PFSK-1 (cell line): Measurements from ENCODE around the gene MACF1.

Source experiments
- FOXP2 ChIP-seq: optimal IDR thresholded peaks from 2 replicates; pipeline ENCODE3; 2011; ENCODE audit warnings: borderline replicate concordance, control low read depth, inconsistent platforms; ENCODE audit not compliant: insufficient read depth; ENCODE audit errors: extremely low read length, extremely low read depth
- POLR2AphosphoS5 ChIP-seq: IDR thresholded peaks from 2 replicates; pipeline ENCODE4 v1.6.1; 2012; ENCODE audit warnings: low read depth, mild to moderate bottlenecking, control low read depth, low read length, moderate library complexity
- REST ChIP-seq, 2 experiments: IDR thresholded peaks; 2 replicates each; pipeline versions ENCODE4 v1.6.1 to v1.8.0; 2011 to 2012; ENCODE audit warnings: low read depth in 2 of 2, low read length in 2 of 2, control low read depth in 1 of 2, inconsistent platforms in 1 of 2, mild to moderate bottlenecking in 1 of 2, moderate library complexity in 1 of 2; ENCODE audit not compliant: insufficient read depth in 1 of 2
- SIN3A ChIP-seq: IDR thresholded peaks from 2 replicates; pipeline ENCODE4 v1.6.1; 2012; ENCODE audit warnings: mild to moderate bottlenecking, low read length, moderate library complexity, borderline replicate concordance; ENCODE audit not compliant: insufficient read depth
- TAF1 ChIP-seq: IDR thresholded peaks from 2 replicates; pipeline ENCODE4 v1.6.1; 2012; ENCODE audit warnings: low read length, control low read depth, borderline replicate concordance; ENCODE audit not compliant: insufficient read depth

DNA sequence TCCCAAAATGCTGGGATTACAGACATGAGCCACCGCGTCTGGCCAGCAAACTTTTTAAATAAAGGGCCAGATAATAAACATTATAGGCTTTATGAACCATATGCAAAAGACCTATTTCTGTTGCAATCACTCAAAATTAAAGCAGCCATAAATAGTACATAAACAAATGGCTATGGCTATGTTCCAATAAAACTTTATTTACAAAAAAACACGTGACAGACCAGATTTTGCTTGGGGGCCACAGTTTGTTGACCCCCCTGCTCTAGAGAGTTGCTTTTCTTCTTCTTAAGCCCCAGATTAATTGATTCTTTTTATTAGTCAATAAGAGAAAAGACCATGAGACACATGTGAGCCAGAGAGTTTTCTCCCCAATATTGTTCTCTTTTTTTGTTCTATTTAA lies 138.3 kb downstream of the MACF1 start:
- TF ChIP-seq POLR2AphosphoS5 (no peak), TAF1 (no peak), REST (IDR thresholded peaks at IDR 0.05; ENCODE audit: insufficient read depth in 1 of 2, low read depth in 2 of 2, low read length in 2 of 2) (no peak), SIN3A (no peak), FOXP2 (no peak)
